Sigmoid colon (tissue), 4 donors: Measurements from ENCODE around the gene DUSP9.

ENCODE experiments used
- CTCF ChIP-seq, 4 experiments: fragments of 450-650 bp in 3 of 4; fragments of 200-600 bp in 1 of 4; IDR thresholded peaks; one replicate each; pipeline ENCODE4 v1.5.1; 2016 to 2019; ENCODE audit warnings: antibody characterized with exemption in 4 of 4, mild to moderate bottlenecking in 3 of 4, moderate library complexity in 2 of 4
- POLR2AphosphoS5 ChIP-seq, 4 donors: sonication (generic); formaldehyde crosslinking; IDR thresholded peaks; one replicate each; pipeline ENCODE4 v1.6.1; 2017; ENCODE audit warnings: antibody characterized with exemption in 4 of 4

GRCh38 chrX:153631907-153632594, 15.0 kb upstream of the DUSP9 start:
- TF ChIP-seq CTCF (IDR thresholded peaks at IDR 0.05): no peak
- no peak for TF ChIP-seq POLR2AphosphoS5 (IDR thresholded peaks at IDR 0.05)
